ENCODE data around the gene CTNND2.
"Not testable (repeated sequence)": the region's sequence is repeated elsewhere in the genome, so short reads cannot be mapped to it uniquely, and the experiment has no call there.

The CTNND2 gene

GRCh38 chr5:11383506-11384095 lies 520.6 kb downstream of the CTNND2 start:
- no peak for DNase-seq

GRCh38 chr5:11378461-11378860 lies 525.8 kb downstream of the CTNND2 start:
- DNase-seq = no peak

- no peak for DNase-seq
Observed at GRCh38 chr5:11377896-11378295, 526.4 kb downstream of the CTNND2 start.

GRCh38 chr5:11372191-11372590 lies 532.1 kb downstream of the CTNND2 start:
- no peak for DNase-seq

- DNase-seq = no peak
Observed at GRCh38 chr5:11371021-11371420, 533.2 kb downstream of the CTNND2 start.

- DNase-seq = no peak
Observed at GRCh38 chr5:11364531-11364930, 539.7 kb downstream of the CTNND2 start.

GRCh38 chr5:11363631-11364178 lies 540.5 kb downstream of the CTNND2 start:
- no peak for DNase-seq

- DNase-seq = no peak
Observed at GRCh38 chr5:11361768-11362167, 542.5 kb downstream of the CTNND2 start.

GRCh38 chr5:11357928-11358327 lies 546.3 kb downstream of the CTNND2 start:
- DNase-seq = no peak

- DNase-seq = no peak
Observed at GRCh38 chr5:11355491-11355890, 548.8 kb downstream of the CTNND2 start.

- DNase-seq = no peak
Observed at GRCh38 chr5:11346336-11346735, 557.9 kb downstream of the CTNND2 start.

GRCh38 chr5:11335881-11336760 lies 568.1 kb downstream of the CTNND2 start:
- DNase-seq = no peak

- no peak for DNase-seq
Observed at GRCh38 chr5:11334404-11334803, 569.8 kb downstream of the CTNND2 start.

- no peak for DNase-seq
Observed at GRCh38 chr5:11329679-11330078, 574.6 kb downstream of the CTNND2 start.

- DNase-seq = no peak
Observed at GRCh38 chr5:11324521-11325289, 579.5 kb downstream of the CTNND2 start.

GRCh38 chr5:11323761-11324160 lies 580.5 kb downstream of the CTNND2 start:
- DNase-seq = no peak

GRCh38 chr5:11322133-11322532 lies 582.1 kb downstream of the CTNND2 start:
- no peak for DNase-seq

- no peak for DNase-seq
Observed at GRCh38 chr5:11319836-11320580, 584.2 kb downstream of the CTNND2 start.

- not testable (repeated sequence) for DNase-seq
Observed at GRCh38 chr5:11313694-11314093, 590.6 kb downstream of the CTNND2 start.

- DNase-seq = no peak
Observed at GRCh38 chr5:11311731-11312130, 592.5 kb downstream of the CTNND2 start.

- no peak for DNase-seq
Observed at GRCh38 chr5:11311272-11311671, 593.0 kb downstream of the CTNND2 start.

GRCh38 chr5:11310158-11310557 lies 594.1 kb downstream of the CTNND2 start:
- DNase-seq = no peak

Data from T-helper 2 cell (primary cell).